ENCODE data around the gene FDXR. TPM values are rescaled to one million over a fixed set of nuclear protein-coding genes. Genes with fewer than 3 reads are reported as not detected.
A peak's percentile ranks its signal among the peaks of the same experiment; 100 is the strongest.

The FDXR gene
- total RNA-seq, 2 donors from 2014 or later = 4.1 to 7.9 TPM

- Histone ChIP-seq H3K4me3 (peak overlapping the region; percentile 31 to 52), H3K4me1 (peaks cover 0 to 40% of the 10 kb centered on the region in 2 donors)
- peak; percentile 65 for DNase-seq (ENCODE audit: low spot score)
Observed at GRCh38 chr17:74842599-74843351, 30.0 kb downstream of the FDXR start.

GRCh38 chr17:74842146-74842598 is 30.6 kb downstream of the FDXR start:
- no peaks in the 10 kb centered on the region for H3K36me3 ChIP-seq
- no peak for DNase-seq (ENCODE audit: low spot score)
- H3K27me3 ChIP-seq = no peaks in the 10 kb centered on the region
- H3K27ac ChIP-seq = peak overlapping the region; percentile 77 to 84
- H3K9me3 ChIP-seq = no peaks in the 10 kb centered on the region
- peaks cover 0 to 40% of the 10 kb centered on the region in 2 donors for H3K4me1 ChIP-seq
- no peak for TF ChIP-seq CTCF (IDR thresholded peaks at IDR 0.05)
- peak overlapping the region; percentile 31 to 52 for H3K4me3 ChIP-seq

More at GRCh38 chr17:74842599-74843351, 30.0 kb downstream of the FDXR start:
- Histone ChIP-seq H3K36me3 (no peaks in the 10 kb centered on the region), H3K27me3 (no peaks in the 10 kb centered on the region), H3K27ac (peak overlapping the region; percentile 77 to 84), H3K9me3 (no peaks in the 10 kb centered on the region)
- TF ChIP-seq CTCF (IDR thresholded peaks at IDR 0.05) = peak; percentile 81 to 83

GRCh38 chr17:74840989-74841666 is 31.7 kb downstream of the FDXR start:
- H3K36me3 ChIP-seq = peaks cover 1% of the 10 kb centered on the region
- H3K9me3 ChIP-seq = no peaks in the 10 kb centered on the region
- peaks cover 0 to 40% of the 10 kb centered on the region in 2 donors for H3K4me1 ChIP-seq
- no peaks in the 10 kb centered on the region for H3K27me3 ChIP-seq
- TF ChIP-seq CTCF (IDR thresholded peaks at IDR 0.05) = no peak
- no peak overlapping the region for H3K4me3 ChIP-seq
- H3K27ac ChIP-seq = peak overlapping the region; percentile 77 to 84
- DNase-seq (ENCODE audit: low spot score) = peak; percentile 87

GRCh38 chr17:74839990-74840852 is 32.6 kb downstream of the FDXR start:
- no peak for TF ChIP-seq CTCF (IDR thresholded peaks at IDR 0.05)
- H3K4me3 ChIP-seq = no peak overlapping the region
- H3K36me3 ChIP-seq = peaks cover 5% of the 10 kb centered on the region
- peaks cover 0 to 40% of the 10 kb centered on the region in 2 donors for H3K4me1 ChIP-seq
- H3K27me3 ChIP-seq = no peaks in the 10 kb centered on the region
- no peak for DNase-seq (ENCODE audit: low spot score)
- no peaks in the 10 kb centered on the region for H3K9me3 ChIP-seq
- H3K27ac ChIP-seq = peak overlapping the region; percentile 77 to 84

- H3K27ac ChIP-seq = no peak overlapping the region
- H3K4me1 ChIP-seq = peaks cover 0 to 38% of the 10 kb centered on the region in 2 donors
- DNase-seq (ENCODE audit: low spot score) = no peak
- H3K36me3 ChIP-seq = peaks cover 5% of the 10 kb centered on the region
- TF ChIP-seq CTCF (IDR thresholded peaks at IDR 0.05) = no peak
- no peak overlapping the region for H3K4me3 ChIP-seq
- H3K9me3 ChIP-seq = no peaks in the 10 kb centered on the region
- no peaks in the 10 kb centered on the region for H3K27me3 ChIP-seq
Observed at GRCh38 chr17:74838274-74838673, 34.5 kb downstream of the FDXR start.
